Measurements from ENCODE around the gene ACBD6. TPM values are rescaled to one million over a fixed set of nuclear protein-coding genes. Genes with fewer than 3 reads are reported as not detected.

ACBD6 gene
- total RNA-seq, 6 experiments from 2014 or later, result 21.1 to 29.5 (median 27.0) TPM

DNA sequence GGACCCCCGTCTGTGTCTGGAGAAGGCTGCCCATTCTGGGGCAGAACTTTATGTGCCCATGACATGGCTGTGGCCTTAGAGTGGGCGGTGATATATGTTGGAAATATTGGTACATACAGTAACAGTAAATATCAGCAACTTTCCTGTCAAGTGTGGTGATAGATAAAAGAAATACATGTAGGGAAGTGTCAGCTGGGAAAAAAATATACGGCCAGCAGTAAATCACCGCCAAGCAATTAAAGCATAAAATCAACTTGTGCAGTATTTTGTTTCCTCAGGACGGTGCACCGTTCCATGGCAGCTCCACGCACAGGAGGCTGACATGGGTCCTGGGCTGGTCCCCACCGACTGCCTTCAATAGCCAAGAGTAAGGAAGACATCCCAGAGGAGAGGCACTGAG, 244.9 kb downstream of the ACBD6 start:
- H3K27me3 Mint-ChIP-seq (ENCODE audit: insufficient read depth), result peaks cover 27% of the 10 kb centered on the region
- H3K4me1 Mint-ChIP-seq (ENCODE audit: low read depth), result no peaks in the 10 kb centered on the region
- no peak overlapping the region for H3K4me3 Mint-ChIP-seq
- no peaks in the 10 kb centered on the region for H3K9me3 Mint-ChIP-seq
- TF ChIP-seq, protein P1, sequence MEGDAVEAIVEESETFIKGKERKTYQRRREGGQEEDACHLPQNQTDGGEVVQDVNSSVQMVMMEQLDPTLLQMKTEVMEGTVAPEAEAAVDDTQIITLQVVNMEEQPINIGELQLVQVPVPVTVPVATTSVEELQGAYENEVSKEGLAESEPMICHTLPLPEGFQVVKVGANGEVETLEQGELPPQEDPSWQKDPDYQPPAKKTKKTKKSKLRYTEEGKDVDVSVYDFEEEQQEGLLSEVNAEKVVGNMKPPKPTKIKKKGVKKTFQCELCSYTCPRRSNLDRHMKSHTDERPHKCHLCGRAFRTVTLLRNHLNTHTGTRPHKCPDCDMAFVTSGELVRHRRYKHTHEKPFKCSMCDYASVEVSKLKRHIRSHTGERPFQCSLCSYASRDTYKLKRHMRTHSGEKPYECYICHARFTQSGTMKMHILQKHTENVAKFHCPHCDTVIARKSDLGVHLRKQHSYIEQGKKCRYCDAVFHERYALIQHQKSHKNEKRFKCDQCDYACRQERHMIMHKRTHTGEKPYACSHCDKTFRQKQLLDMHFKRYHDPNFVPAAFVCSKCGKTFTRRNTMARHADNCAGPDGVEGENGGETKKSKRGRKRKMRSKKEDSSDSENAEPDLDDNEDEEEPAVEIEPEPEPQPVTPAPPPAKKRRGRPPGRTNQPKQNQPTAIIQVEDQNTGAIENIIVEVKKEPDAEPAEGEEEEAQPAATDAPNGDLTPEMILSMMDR (IDR thresholded peaks at IDR 0.05), result no peak
- DNase-seq, result no peak
- H3K36me3 Mint-ChIP-seq (ENCODE audit: low read depth), result no peaks in the 10 kb centered on the region
- H3K27ac Mint-ChIP-seq, result no peak overlapping the region

DNA sequence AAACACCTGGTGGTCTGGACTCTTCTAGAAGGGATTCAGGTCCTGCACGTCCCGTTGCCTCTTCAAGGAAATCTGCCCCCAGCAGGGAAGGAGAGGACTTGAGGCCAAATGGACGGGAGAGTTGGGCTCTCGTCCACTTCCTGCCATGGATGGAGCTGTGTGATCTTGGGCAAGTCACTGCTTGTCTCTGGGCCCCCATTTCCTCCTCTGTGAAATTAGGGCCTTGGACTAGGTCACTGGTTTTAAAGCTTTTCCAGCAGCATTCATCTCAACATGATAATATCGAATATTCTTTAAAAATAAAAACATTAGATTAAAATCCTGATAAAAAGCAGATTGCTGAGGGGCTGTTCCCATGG, 245.4 kb downstream of the ACBD6 start:
- Mint-ChIP-seq H3K27me3 (ENCODE audit: insufficient read depth) (peaks cover 24% of the 10 kb centered on the region), H3K27ac (no peak overlapping the region), H3K36me3 (ENCODE audit: low read depth) (no peaks in the 10 kb centered on the region), H3K9me3 (no peaks in the 10 kb centered on the region), H3K4me1 (ENCODE audit: low read depth) (no peaks in the 10 kb centered on the region), H3K4me3 (no peak overlapping the region)
- DNase-seq, result no peak
- TF ChIP-seq, protein P1 (IDR thresholded peaks at IDR 0.05), result no peak

DNA sequence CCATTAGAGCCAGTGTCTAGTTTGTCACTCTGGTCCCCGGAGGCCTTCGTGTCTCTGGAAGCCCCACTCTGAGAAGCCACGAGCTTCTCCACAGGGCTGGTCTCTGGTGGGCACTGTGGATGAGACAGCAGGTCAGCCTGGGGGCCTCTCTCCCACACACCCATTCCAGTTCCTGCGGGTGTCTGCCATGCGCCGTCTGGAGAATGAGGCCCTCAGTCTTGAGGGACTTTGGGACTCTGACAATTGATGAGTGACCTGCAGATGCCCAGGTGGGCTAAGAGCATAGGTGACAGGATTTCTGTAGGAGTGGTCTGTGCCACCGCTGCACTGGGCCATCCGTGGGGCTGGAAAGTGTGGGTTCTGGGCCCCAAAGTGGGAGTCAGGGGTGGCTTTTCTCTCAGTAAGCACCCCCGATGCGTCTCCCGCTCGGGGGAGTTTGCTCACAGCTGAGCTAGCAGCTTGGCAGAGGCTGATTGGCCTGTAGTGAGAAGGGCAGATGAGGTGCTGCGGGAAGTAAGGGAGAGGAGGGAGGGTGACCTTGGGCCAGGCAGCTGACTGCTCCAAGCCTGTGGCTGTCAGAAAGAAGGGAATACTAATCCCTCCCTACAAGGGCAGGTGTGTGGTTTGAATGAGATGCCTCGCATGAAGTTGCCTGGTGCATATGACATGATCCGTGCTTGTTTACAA, 245.9 kb downstream of the ACBD6 start:
- no peak for DNase-seq
- TF ChIP-seq, protein P1 (IDR thresholded peaks at IDR 0.05), result no peak
- Mint-ChIP-seq H3K27me3 (ENCODE audit: insufficient read depth) (peaks cover 24% of the 10 kb centered on the region), H3K27ac (no peak overlapping the region), H3K4me1 (ENCODE audit: low read depth) (no peaks in the 10 kb centered on the region), H3K36me3 (ENCODE audit: low read depth) (no peaks in the 10 kb centered on the region), H3K9me3 (no peaks in the 10 kb centered on the region), H3K4me3 (no peak overlapping the region)

DNA sequence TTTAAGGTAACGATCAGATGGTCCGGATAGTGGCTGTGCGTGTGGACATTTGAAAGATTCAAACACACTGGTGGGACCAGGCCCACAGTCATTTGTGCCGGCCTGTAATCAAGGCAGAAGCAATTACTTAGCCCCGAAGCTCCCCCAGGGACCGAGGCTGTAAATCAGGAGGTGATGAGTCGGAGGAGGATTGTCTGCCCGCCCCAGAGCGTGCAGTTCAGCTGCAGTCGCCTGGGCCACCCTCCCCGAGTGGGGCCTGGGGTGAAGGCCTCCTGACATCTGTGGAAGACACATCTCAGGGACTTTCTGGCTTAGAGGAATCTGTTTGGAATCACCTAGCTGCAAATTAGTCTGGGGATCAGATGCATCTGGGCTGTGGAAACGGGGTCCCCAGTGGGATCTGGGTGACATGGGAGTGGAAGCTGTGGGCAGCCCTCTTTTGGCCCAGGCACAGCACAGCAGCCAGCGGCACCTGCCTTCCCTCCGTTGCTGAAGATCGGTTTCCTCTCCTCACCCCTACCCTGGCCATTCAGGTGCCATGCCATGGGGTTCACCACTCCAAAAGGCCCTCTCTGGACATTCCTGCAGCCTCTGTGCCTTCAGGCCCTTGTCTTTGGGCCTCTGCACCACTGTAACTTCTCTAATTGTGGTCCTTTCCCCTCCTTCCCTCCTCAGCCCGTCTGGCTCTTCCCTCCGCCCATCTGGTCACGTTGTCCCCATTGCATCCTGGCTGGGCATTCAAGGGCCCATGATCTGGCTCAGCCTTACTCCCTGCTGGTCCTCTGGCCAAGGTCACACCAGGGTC, 246.6 kb downstream of the ACBD6 start:
- Mint-ChIP-seq H3K36me3 (ENCODE audit: low read depth) (no peaks in the 10 kb centered on the region), H3K4me3 (no peak overlapping the region), H3K27me3 (ENCODE audit: insufficient read depth) (peaks cover 28% of the 10 kb centered on the region), H3K9me3 (no peaks in the 10 kb centered on the region), H3K27ac (no peak overlapping the region), H3K4me1 (ENCODE audit: low read depth) (no peaks in the 10 kb centered on the region)
- TF ChIP-seq, protein P1 (IDR thresholded peaks at IDR 0.05), result no peak
- DNase-seq, result no peak

DNA sequence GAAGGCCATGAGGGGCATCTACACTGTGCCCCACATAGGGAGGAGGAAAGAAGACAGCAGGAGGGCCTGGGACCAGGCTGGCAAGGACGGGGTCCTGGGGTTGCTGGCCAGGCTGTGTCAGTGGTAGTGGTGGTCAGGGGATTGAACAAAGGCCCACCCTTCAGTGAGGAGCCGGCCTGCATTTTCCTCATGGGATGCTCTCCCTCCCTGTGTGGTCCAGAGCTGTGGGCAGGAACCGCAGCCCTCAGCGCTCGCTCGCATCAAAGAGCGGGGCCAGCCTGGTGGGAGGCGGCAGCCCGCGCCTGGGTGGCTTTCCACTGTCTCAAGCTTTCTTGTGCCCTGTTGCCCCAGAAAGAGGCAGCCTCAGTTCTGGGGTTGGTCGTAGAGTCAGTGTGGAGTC, 247.5 kb downstream of the ACBD6 start:
- Mint-ChIP-seq H3K27ac (no peak overlapping the region), H3K4me1 (ENCODE audit: low read depth) (peaks cover 5% of the 10 kb centered on the region; the same call in 1 of the 2 replicates), H3K9me3 (no peaks in the 10 kb centered on the region), H3K4me3 (no peak overlapping the region), H3K36me3 (ENCODE audit: low read depth) (no peaks in the 10 kb centered on the region), H3K27me3 (ENCODE audit: insufficient read depth) (peaks cover 21% of the 10 kb centered on the region)
- TF ChIP-seq, protein P1 (IDR thresholded peaks at IDR 0.05), result no peak
- DNase-seq, result no peak
